Muscle layer of colon (tissue), 2 donors: ENCODE data around the gene CCDC88B.

Experiments used
- H3K27ac ChIP-seq: one replicate; pipeline ENCODE4 v1.7.0; 2013; ENCODE audit warnings: low read depth, mild to moderate bottlenecking, low read length, moderate library complexity
- H3K27me3 ChIP-seq, 2 donors: one replicate each; pipeline ENCODE4 v1.7.0; 2013; ENCODE audit warnings: low read length in 2 of 2, mild to moderate bottlenecking in 2 of 2; ENCODE audit not compliant: insufficient read depth in 2 of 2, control insufficient read depth in 1 of 2
- H3K36me3 ChIP-seq: one replicate; pipeline ENCODE4 v1.7.0; 2013; ENCODE audit warnings: mild to moderate bottlenecking, low read length; ENCODE audit not compliant: insufficient read depth
- H3K4me1 ChIP-seq: one replicate; pipeline ENCODE4 v1.7.0; 2013; ENCODE audit warnings: mild to moderate bottlenecking, low read length; ENCODE audit not compliant: insufficient read depth
- H3K4me3 ChIP-seq, 2 donors: one replicate each; pipeline ENCODE4 v1.7.0; 2013; ENCODE audit warnings: low read length in 2 of 2, low read depth in 1 of 2, mild to moderate bottlenecking in 1 of 2, moderate library complexity in 1 of 2
- H3K9ac ChIP-seq: one replicate; pipeline ENCODE4 v1.7.0; 2013; ENCODE audit warnings: low read length
- H3K9me3 ChIP-seq: one replicate; pipeline ENCODE4 v1.7.0; 2013; ENCODE audit warnings: mild to moderate bottlenecking, low read length
- donor health status: abdominal sarcoma.
- donor health status: Adenocarcinoma of cecum.

CCDC88B gene

GRCh38 chr11:64384028-64384737 lies 44.2 kb downstream of the CCDC88B start:
- Histone ChIP-seq H3K4me1 (peaks cover 13% of the 10 kb centered on the region), H3K4me3 (no peak overlapping the region), H3K9me3 (no peaks in the 10 kb centered on the region), H3K27me3 (no peaks in the 10 kb centered on the region), H3K36me3 (no peaks in the 10 kb centered on the region), H3K27ac (no peak overlapping the region), H3K9ac (no peak overlapping the region)

GRCh38 chr11:64384981-64385944 lies 45.3 kb downstream of the CCDC88B start:
- H3K4me3 ChIP-seq: no peak overlapping the region
- no peaks in the 10 kb centered on the region for H3K36me3 ChIP-seq
- H3K27ac ChIP-seq: no peak overlapping the region
- H3K27me3 ChIP-seq: no peaks in the 10 kb centered on the region
- H3K9ac ChIP-seq: no peak overlapping the region
- H3K9me3 ChIP-seq: no peaks in the 10 kb centered on the region
- peaks cover 13% of the 10 kb centered on the region for H3K4me1 ChIP-seq

GRCh38 chr11:64385945-64386704 lies 46.1 kb downstream of the CCDC88B start:
- Histone ChIP-seq H3K9ac (no peak overlapping the region), H3K4me3 (no peak overlapping the region), H3K4me1 (peaks cover 13% of the 10 kb centered on the region), H3K27ac (no peak overlapping the region), H3K27me3 (no peaks in the 10 kb centered on the region), H3K36me3 (no peaks in the 10 kb centered on the region), H3K9me3 (no peaks in the 10 kb centered on the region)

- no peaks in the 10 kb centered on the region for H3K9me3 ChIP-seq
- no peaks in the 10 kb centered on the region for H3K36me3 ChIP-seq
- no peak overlapping the region for H3K9ac ChIP-seq
- no peaks in the 10 kb centered on the region for H3K27me3 ChIP-seq
- no peak overlapping the region for H3K4me3 ChIP-seq
- H3K4me1 ChIP-seq: peaks cover 28% of the 10 kb centered on the region
- H3K27ac ChIP-seq: no peak overlapping the region
Measured at GRCh38 chr11:64387916-64388315, 47.9 kb downstream of the CCDC88B start.

GRCh38 chr11:64388894-64389293 lies 48.9 kb downstream of the CCDC88B start:
- H3K36me3 ChIP-seq: no peaks in the 10 kb centered on the region
- no peak overlapping the region for H3K9ac ChIP-seq
- H3K27ac ChIP-seq: no peak overlapping the region
- no peak overlapping the region for H3K4me3 ChIP-seq
- no peaks in the 10 kb centered on the region for H3K9me3 ChIP-seq
- H3K4me1 ChIP-seq: peaks cover 28% of the 10 kb centered on the region
- no peaks in the 10 kb centered on the region for H3K27me3 ChIP-seq

- H3K36me3 ChIP-seq: no peaks in the 10 kb centered on the region
- peaks cover 26% of the 10 kb centered on the region for H3K4me1 ChIP-seq
- H3K9ac ChIP-seq: no peak overlapping the region
- no peak overlapping the region for H3K4me3 ChIP-seq
- no peak overlapping the region for H3K27ac ChIP-seq
- no peaks in the 10 kb centered on the region for H3K27me3 ChIP-seq
- H3K9me3 ChIP-seq: no peaks in the 10 kb centered on the region
Measured at GRCh38 chr11:64389851-64390250, 49.8 kb downstream of the CCDC88B start.

GRCh38 chr11:64390558-64390957 lies 50.6 kb downstream of the CCDC88B start:
- Histone ChIP-seq H3K27ac (no peak overlapping the region), H3K9me3 (no peaks in the 10 kb centered on the region), H3K27me3 (no peaks in the 10 kb centered on the region), H3K9ac (no peak overlapping the region), H3K36me3 (no peaks in the 10 kb centered on the region), H3K4me1 (peaks cover 26% of the 10 kb centered on the region), H3K4me3 (no peak overlapping the region)

GRCh38 chr11:64391839-64392238 lies 51.8 kb downstream of the CCDC88B start:
- Histone ChIP-seq H3K36me3 (no peaks in the 10 kb centered on the region), H3K4me3 (no peak overlapping the region), H3K4me1 (peaks cover 28% of the 10 kb centered on the region), H3K27me3 (no peaks in the 10 kb centered on the region), H3K9ac (no peak overlapping the region), H3K9me3 (no peaks in the 10 kb centered on the region), H3K27ac (no peak overlapping the region)

- H3K27me3 ChIP-seq: no peaks in the 10 kb centered on the region
- no peak overlapping the region for H3K9ac ChIP-seq
- no peak overlapping the region for H3K27ac ChIP-seq
- H3K4me1 ChIP-seq: peaks cover 28% of the 10 kb centered on the region
- no peaks in the 10 kb centered on the region for H3K36me3 ChIP-seq
- H3K4me3 ChIP-seq: no peak overlapping the region
- H3K9me3 ChIP-seq: no peaks in the 10 kb centered on the region
Measured at GRCh38 chr11:64395545-64396078, 55.6 kb downstream of the CCDC88B start.

GRCh38 chr11:64396079-64396591 lies 56.1 kb downstream of the CCDC88B start:
- H3K4me1 ChIP-seq: peaks cover 28% of the 10 kb centered on the region
- no peak overlapping the region for H3K4me3 ChIP-seq
- H3K36me3 ChIP-seq: no peaks in the 10 kb centered on the region
- H3K27ac ChIP-seq: no peak overlapping the region
- H3K27me3 ChIP-seq: no peaks in the 10 kb centered on the region
- no peak overlapping the region for H3K9ac ChIP-seq
- H3K9me3 ChIP-seq: no peaks in the 10 kb centered on the region

- no peaks in the 10 kb centered on the region for H3K36me3 ChIP-seq
- peaks cover 11% of the 10 kb centered on the region for H3K4me1 ChIP-seq
- H3K27me3 ChIP-seq: no peaks in the 10 kb centered on the region
- no peaks in the 10 kb centered on the region for H3K9me3 ChIP-seq
- no peak overlapping the region for H3K27ac ChIP-seq
- H3K9ac ChIP-seq: no peak overlapping the region
- H3K4me3 ChIP-seq: no peak overlapping the region
Measured at GRCh38 chr11:64400102-64400501, 60.1 kb downstream of the CCDC88B start.
